WTC11 (cell line): ENCODE measurements around the gene DERA. TPM values are rescaled to one million over a fixed set of nuclear protein-coding genes. Genes with fewer than 3 reads are reported as not detected.

Experiments used
- ATAC-seq: fragments of 200-7000 bp; cut with Tn5 transposase; 2 replicates; pipeline ENCODE4 v1.10.0; 2021; ENCODE audit warnings: mild to moderate bottlenecking, moderate library complexity
- CTCF ChIA-PET: fragments of 300-600 bp; sonication (Branson Sonifier 250); formaldehyde crosslinking; loops from one replicate; lab custom pipeline; 2021; ENCODE audit warnings: antibody characterized with exemption; lab: Charles Lee
- POLR2A ChIA-PET: fragments of 350-600 bp; sonication (Branson Sonifier 250); formaldehyde crosslinking; loops from one replicate; lab custom pipeline; 2021; ENCODE audit warnings: antibody characterized with exemption; lab: Charles Lee
- DNase-seq: peaks from one replicate; pipeline ENCODE4 v3.0.0; 2021; ENCODE audit warnings: low spot score
- H3K27ac Mint-ChIP-seq: 2 replicates; pipeline ENCODE4 v1.8.0; 2021; ENCODE audit warnings: mixed read lengths
- H3K27me3 Mint-ChIP-seq: 2 replicates; pipeline ENCODE4 v1.8.0; 2021; ENCODE audit warnings: low read depth, mild to moderate bottlenecking, moderate library complexity, mixed read lengths
- H3K36me3 Mint-ChIP-seq: 2 replicates; pipeline ENCODE4 v1.8.0; 2021; ENCODE audit warnings: mixed read lengths
- H3K4me1 Mint-ChIP-seq: 2 replicates; pipeline ENCODE4 v1.8.0; 2022; ENCODE audit warnings: mixed read lengths
- H3K4me3 Mint-ChIP-seq: 2 replicates; pipeline ENCODE4 v1.8.0; 2021; ENCODE audit warnings: mild to moderate bottlenecking, moderate library complexity, mixed read lengths
- H3K9me3 Mint-ChIP-seq: 2 replicates; pipeline ENCODE4 v1.8.0; 2021; ENCODE audit warnings: mixed read lengths
- ELF4 ChIP-seq: sonication (generic); formaldehyde crosslinking; IDR thresholded peaks from 2 replicates; pipeline ENCODE4 v1.8.1; 2022; ENCODE audit warnings: low read depth, mild to moderate bottlenecking, moderate library complexity, missing genetic modification reagents
- ESRRA ChIP-seq: sonication (generic); formaldehyde crosslinking; IDR thresholded peaks from 2 replicates; pipeline ENCODE4 v1.8.1; 2022; ENCODE audit warnings: mild to moderate bottlenecking, missing genetic modification reagents, borderline replicate concordance
- GTF2I ChIP-seq: fragments of 250-450 bp; sonication (Bioruptor Pico); conservative IDR thresholded peaks from 2 replicates; pipeline ENCODE4 v1.4.0; 2021; ENCODE audit warnings: mild to moderate bottlenecking
- NFATC4 ChIP-seq: fragments of 250-450 bp; sonication (Bioruptor Pico); IDR thresholded peaks from 2 replicates; pipeline ENCODE4 v1.9.0; 2021; ENCODE audit warnings: mild to moderate bottlenecking
- NR2C2 ChIP-seq: sonication (generic); formaldehyde crosslinking; IDR thresholded peaks from 2 replicates; pipeline ENCODE4 v1.8.0; 2022; ENCODE audit warnings: mild to moderate bottlenecking, missing genetic modification reagents
- OVOL2 ChIP-seq: fragments of 250-450 bp; sonication (Bioruptor Pico); IDR thresholded peaks from 2 replicates; pipeline ENCODE4 v1.9.0; 2021; ENCODE audit warnings: mild to moderate bottlenecking, borderline replicate concordance
- RORB ChIP-seq: fragments of 250-450 bp; sonication (Bioruptor Pico); IDR thresholded peaks from 2 replicates; pipeline ENCODE4 v1.9.0; 2021; ENCODE audit warnings: mild to moderate bottlenecking
- ZNF232 ChIP-seq: sonication (generic); formaldehyde crosslinking; IDR thresholded peaks from 2 replicates; pipeline ENCODE4 v1.8.0; 2022; ENCODE audit warnings: mild to moderate bottlenecking, missing genetic modification reagents
- total RNA-seq: library from RNA; stranded (reverse); gene quantifications from 3 replicates; pipeline ENCODE4 v1.2.3, GENCODE V29; 2021
- TF ChIP-seq, protein P1 (sequence below): sonication (generic); formaldehyde crosslinking; IDR thresholded peaks from 2 replicates; pipeline ENCODE4 v1.8.1; 2023; ENCODE audit warnings: mild to moderate bottlenecking, moderate library complexity, missing genetic modification reagents
- TF ChIP-seq, protein P2 (sequence below): sonication (generic); formaldehyde crosslinking; IDR thresholded peaks from 2 replicates; pipeline ENCODE4 v1.8.0; 2023; ENCODE audit warnings: mild to moderate bottlenecking, missing genetic modification reagents
- TF ChIP-seq, protein P3 (sequence below): sonication (generic); formaldehyde crosslinking; IDR thresholded peaks from 2 replicates; pipeline ENCODE4 v1.8.1; 2022; ENCODE audit warnings: missing genetic modification reagents, borderline replicate concordance
- TF ChIP-seq, protein P4 (sequence below): fragments of 250-450 bp; sonication (Bioruptor Pico); conservative IDR thresholded peaks from 2 replicates; pipeline ENCODE4 v1.9.0; 2021; ENCODE audit warnings: mild to moderate bottlenecking
- TF ChIP-seq, protein P5 (sequence below): sonication (generic); formaldehyde crosslinking; IDR thresholded peaks from 2 replicates; pipeline ENCODE4 v1.8.1; 2023; ENCODE audit warnings: mild to moderate bottlenecking, missing genetic modification reagents, moderate library complexity
- TF ChIP-seq, protein P6 (sequence below): fragments of 250-450 bp; sonication (Bioruptor Pico); IDR thresholded peaks from 2 replicates; pipeline ENCODE4 v1.9.0; 2021; ENCODE audit warnings: mild to moderate bottlenecking, borderline replicate concordance

Gene DERA
- total RNA-seq, 1 experiment from 2014 or later: 22.4 TPM

DNA sequence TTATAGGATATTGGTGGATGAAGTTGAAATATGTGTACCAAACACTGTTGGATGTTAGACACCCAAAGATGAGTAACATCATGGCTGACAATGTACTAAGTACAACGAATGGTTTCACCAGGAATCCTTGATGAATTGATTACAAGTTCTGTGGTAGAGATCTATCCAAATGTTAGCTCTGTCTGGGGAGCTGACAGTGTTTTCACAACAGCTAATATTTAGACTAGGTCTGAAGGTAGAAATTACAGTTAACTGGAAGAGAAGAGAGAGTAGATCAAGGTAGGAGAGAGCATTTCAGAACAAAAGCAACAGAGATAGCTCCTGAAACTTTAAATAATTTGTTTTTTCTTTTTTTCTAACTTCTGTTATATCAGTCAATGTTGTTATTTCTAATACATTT lies 44.9 kb downstream of the DERA start:
- ATAC-seq: no peak
- CTCF ChIA-PET: no interaction called here
- no peak overlapping the region for H3K27ac Mint-ChIP-seq

DNA sequence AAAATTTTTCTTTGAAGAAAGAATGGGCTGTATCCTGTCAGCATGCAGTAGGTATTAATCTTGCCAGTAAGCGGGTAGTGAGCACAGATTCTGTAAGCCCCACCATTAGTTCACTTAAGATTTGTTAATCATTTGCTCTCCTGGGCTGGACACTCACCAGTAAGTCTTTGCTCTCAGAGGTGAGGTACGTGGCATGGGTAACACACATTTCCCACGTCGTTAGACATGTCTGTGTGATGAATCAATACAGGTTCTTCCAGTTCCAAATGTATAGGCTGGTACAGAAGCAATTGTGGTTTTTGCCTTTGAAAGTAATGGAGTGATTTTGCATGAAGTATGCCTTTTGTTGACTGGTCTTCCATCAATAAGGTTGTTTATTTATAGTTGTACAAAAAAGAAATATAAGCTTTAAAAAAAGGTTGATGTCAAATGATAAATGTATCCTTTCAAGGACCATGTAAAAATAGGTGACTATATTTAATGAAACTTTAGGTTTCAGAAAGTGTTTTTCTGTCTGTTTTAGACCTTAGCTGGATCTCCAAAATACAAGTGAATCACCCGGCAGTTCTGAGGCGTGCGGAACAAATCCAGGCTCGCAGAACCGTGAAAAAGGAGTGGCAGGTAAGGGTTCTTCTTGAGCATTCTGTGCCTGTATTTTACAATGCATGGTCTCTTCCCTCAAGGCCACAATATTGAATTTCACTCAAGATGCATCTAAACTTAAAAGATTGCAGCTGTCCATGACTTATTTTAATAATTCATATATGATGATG lies 45.5 kb downstream of the DERA start:
- Mint-ChIP-seq H3K27me3 (no peaks in the 10 kb centered on the region), H3K4me1 (peaks cover 19% of the 10 kb centered on the region), H3K36me3 (peaks cover 6% of the 10 kb centered on the region), H3K27ac (no peak overlapping the region), H3K9me3 (no peaks in the 10 kb centered on the region), H3K4me3 (no peak overlapping the region)
- ATAC-seq: no peak
- CTCF ChIA-PET: no interaction called here
- POLR2A ChIA-PET: no interaction called here
- DNase-seq: no peak
- TF ChIP-seq, protein P1, sequence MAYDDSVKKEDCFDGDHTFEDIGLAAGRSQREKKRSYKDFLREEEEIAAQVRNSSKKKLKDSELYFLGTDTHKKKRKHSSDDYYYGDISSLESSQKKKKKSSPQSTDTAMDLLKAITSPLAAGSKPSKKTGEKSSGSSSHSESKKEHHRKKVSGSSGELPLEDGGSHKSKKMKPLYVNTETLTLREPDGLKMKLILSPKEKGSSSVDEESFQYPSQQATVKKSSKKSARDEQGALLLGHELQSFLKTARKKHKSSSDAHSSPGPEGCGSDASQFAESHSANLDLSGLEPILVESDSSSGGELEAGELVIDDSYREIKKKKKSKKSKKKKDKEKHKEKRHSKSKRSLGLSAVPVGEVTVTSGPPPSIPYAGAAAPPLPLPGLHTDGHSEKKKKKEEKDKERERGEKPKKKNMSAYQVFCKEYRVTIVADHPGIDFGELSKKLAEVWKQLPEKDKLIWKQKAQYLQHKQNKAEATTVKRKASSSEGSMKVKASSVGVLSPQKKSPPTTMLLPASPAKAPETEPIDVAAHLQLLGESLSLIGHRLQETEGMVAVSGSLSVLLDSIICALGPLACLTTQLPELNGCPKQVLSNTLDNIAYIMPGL (CRISPR knock-in tag): no peak
- TF ChIP-seq NR2C2 (CRISPR knock-in tag): no peak
- TF ChIP-seq, protein P2, sequence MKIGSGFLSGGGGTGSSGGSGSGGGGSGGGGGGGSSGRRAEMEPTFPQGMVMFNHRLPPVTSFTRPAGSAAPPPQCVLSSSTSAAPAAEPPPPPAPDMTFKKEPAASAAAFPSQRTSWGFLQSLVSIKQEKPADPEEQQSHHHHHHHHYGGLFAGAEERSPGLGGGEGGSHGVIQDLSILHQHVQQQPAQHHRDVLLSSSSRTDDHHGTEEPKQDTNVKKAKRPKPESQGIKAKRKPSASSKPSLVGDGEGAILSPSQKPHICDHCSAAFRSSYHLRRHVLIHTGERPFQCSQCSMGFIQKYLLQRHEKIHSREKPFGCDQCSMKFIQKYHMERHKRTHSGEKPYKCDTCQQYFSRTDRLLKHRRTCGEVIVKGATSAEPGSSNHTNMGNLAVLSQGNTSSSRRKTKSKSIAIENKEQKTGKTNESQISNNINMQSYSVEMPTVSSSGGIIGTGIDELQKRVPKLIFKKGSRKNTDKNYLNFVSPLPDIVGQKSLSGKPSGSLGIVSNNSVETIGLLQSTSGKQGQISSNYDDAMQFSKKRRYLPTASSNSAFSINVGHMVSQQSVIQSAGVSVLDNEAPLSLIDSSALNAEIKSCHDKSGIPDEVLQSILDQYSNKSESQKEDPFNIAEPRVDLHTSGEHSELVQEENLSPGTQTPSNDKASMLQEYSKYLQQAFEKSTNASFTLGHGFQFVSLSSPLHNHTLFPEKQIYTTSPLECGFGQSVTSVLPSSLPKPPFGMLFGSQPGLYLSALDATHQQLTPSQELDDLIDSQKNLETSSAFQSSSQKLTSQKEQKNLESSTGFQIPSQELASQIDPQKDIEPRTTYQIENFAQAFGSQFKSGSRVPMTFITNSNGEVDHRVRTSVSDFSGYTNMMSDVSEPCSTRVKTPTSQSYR: no peak
- no peak for TF ChIP-seq RORB (CRISPR knock-in tag)
- TF ChIP-seq, all 79 proteins: peak for 0

More for the DNA sequence above, 44.9 kb downstream of the DERA start:
- no peak for TF ChIP-seq ELF4 (CRISPR knock-in tag)
- no peak for TF ChIP-seq OVOL2 (CRISPR knock-in tag)
- no peak for TF ChIP-seq NFATC4 (CRISPR knock-in tag)
- TF ChIP-seq, protein P3, sequence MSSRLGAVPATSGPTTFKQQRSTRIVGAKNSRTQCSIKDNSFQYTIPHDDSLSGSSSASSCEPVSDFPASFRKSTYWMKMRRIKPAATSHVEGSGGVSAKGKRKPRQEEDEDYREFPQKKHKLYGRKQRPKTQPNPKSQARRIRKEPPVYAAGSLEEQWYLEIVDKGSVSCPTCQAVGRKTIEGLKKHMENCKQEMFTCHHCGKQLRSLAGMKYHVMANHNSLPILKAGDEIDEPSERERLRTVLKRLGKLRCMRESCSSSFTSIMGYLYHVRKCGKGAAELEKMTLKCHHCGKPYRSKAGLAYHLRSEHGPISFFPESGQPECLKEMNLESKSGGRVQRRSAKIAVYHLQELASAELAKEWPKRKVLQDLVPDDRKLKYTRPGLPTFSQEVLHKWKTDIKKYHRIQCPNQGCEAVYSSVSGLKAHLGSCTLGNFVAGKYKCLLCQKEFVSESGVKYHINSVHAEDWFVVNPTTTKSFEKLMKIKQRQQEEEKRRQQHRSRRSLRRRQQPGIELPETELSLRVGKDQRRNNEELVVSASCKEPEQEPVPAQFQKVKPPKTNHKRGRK: no peak
- TF ChIP-seq ZNF232 (CRISPR knock-in tag): no peak
- TF ChIP-seq, protein P4, sequence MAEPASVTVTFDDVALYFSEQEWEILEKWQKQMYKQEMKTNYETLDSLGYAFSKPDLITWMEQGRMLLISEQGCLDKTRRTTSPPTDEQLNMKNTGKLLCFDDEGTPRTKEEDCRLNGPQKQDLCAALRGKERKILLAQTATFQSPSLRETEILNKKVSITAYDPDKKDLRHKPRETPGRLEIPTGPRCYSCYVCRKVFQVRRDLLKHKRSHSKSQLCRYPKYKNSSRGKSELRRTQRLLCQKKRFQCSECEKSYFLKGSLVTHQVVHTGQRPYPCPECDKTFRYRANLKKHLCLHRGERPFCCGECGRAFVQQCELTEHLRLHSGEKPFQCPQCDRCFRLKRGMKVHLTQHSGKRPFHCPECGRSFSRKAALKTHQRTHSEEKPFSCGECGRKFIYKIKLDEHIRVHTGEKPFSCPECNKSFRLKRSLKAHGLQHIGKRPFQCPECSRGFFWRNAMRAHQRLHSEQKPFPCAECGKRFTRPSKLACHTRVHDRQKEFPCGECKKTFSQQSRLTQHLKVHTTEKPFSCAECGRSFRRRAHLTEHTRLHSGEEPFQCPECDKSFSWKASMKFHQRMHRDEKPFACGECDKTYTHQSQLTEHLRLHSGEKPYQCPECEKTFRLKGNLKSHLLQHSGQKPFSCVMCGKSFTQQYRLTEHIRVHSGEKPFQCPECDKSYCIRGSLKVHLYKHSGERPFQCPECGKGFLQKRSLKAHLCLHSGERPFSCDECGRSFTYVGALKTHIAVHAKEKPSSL (CRISPR knock-in tag): no peak
- TF ChIP-seq, protein P5, sequence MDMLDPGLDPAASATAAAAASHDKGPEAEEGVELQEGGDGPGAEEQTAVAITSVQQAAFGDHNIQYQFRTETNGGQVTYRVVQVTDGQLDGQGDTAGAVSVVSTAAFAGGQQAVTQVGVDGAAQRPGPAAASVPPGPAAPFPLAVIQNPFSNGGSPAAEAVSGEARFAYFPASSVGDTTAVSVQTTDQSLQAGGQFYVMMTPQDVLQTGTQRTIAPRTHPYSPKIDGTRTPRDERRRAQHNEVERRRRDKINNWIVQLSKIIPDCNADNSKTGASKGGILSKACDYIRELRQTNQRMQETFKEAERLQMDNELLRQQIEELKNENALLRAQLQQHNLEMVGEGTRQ (CRISPR knock-in tag): no peak
- TF ChIP-seq, protein P6, sequence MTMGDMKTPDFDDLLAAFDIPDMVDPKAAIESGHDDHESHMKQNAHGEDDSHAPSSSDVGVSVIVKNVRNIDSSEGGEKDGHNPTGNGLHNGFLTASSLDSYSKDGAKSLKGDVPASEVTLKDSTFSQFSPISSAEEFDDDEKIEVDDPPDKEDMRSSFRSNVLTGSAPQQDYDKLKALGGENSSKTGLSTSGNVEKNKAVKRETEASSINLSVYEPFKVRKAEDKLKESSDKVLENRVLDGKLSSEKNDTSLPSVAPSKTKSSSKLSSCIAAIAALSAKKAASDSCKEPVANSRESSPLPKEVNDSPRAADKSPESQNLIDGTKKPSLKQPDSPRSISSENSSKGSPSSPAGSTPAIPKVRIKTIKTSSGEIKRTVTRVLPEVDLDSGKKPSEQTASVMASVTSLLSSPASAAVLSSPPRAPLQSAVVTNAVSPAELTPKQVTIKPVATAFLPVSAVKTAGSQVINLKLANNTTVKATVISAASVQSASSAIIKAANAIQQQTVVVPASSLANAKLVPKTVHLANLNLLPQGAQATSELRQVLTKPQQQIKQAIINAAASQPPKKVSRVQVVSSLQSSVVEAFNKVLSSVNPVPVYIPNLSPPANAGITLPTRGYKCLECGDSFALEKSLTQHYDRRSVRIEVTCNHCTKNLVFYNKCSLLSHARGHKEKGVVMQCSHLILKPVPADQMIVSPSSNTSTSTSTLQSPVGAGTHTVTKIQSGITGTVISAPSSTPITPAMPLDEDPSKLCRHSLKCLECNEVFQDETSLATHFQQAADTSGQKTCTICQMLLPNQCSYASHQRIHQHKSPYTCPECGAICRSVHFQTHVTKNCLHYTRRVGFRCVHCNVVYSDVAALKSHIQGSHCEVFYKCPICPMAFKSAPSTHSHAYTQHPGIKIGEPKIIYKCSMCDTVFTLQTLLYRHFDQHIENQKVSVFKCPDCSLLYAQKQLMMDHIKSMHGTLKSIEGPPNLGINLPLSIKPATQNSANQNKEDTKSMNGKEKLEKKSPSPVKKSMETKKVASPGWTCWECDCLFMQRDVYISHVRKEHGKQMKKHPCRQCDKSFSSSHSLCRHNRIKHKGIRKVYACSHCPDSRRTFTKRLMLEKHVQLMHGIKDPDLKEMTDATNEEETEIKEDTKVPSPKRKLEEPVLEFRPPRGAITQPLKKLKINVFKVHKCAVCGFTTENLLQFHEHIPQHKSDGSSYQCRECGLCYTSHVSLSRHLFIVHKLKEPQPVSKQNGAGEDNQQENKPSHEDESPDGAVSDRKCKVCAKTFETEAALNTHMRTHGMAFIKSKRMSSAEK (CRISPR knock-in tag): no peak
- no peak for TF ChIP-seq GTF2I (CRISPR knock-in tag)
- TF ChIP-seq ESRRA (CRISPR knock-in tag): no peak
- TF ChIP-seq, all 79 proteins: peak for 0
- no peak for DNase-seq
- no peak overlapping the region for H3K4me3 Mint-ChIP-seq
- H3K36me3 Mint-ChIP-seq: peaks cover 6% of the 10 kb centered on the region
- H3K4me1 Mint-ChIP-seq: peaks cover 19% of the 10 kb centered on the region
- no peaks in the 10 kb centered on the region for H3K27me3 Mint-ChIP-seq
- POLR2A ChIA-PET: no interaction called here
- no peaks in the 10 kb centered on the region for H3K9me3 Mint-ChIP-seq
